HG02571 (cell line): ENCODE results near the gene PRKCE.

Source experiments
- ATAC-seq: cut with Tn5 transposase; IDR thresholded peaks from one replicate; pipeline ENCODE4 v1.9.1; 2021; ENCODE audit warnings: mild to moderate bottlenecking, moderate library complexity; ENCODE audit not compliant: unreplicated experiment

Gene PRKCE

DNA sequence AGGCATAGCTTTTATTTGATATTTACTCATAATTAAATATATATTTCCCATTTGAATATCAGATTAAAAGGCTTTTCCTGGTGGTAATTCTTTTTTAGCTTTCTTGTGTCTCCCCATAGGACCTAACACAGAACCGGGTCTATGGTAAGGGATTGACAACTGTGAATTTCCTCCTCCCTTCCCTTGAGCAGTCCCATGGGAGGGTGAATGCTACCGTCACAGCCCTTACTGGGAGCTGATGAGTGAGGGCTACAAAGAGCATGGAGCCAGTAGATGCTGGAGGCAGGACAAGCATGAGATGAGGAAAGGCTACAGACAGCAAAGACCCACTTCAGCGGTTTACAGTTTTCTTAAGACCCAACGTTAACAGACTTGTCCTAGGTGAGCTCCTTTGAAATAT, 475.1 kb downstream of the PRKCE start:
- no peak for ATAC-seq

DNA sequence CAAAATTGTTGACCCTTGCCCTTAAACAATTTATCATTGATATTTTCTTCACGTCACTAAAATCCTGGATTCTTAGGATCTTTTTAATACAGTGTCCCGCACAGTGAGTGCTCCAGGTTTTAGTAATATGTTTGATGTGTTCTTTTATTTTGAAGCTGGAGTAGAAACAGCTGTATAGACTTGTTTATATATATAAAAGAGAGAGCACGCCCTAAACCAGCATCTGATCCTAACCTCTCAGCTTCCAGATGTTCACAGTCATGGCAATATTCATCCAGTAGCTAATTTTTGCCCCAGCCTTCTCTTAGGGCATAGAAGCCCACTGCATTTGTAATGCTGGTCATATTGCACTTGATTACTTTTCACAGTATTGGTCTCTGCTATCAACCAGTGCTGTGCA, 475.7 kb downstream of the PRKCE start:
- ATAC-seq, result no peak

DNA sequence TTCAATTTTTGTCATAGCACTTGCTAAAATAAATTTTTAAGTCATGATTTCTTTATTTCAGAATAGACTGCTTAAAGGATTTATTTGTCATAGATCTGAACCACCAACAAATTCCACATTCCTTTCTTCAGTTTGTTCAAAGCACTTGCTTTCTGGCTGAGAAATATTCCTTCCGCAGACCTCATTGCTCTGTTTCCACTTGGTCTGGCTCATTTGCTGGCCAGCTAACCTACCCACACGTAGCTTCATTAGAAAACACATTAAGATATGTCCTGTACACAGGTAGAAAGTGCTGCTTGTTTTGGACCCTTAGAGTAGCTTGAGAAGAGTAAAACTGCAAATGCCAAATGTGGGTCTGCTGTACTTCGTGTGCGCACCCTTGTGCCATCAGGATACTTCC, 479.0 kb downstream of the PRKCE start:
- ATAC-seq, result no peak

DNA sequence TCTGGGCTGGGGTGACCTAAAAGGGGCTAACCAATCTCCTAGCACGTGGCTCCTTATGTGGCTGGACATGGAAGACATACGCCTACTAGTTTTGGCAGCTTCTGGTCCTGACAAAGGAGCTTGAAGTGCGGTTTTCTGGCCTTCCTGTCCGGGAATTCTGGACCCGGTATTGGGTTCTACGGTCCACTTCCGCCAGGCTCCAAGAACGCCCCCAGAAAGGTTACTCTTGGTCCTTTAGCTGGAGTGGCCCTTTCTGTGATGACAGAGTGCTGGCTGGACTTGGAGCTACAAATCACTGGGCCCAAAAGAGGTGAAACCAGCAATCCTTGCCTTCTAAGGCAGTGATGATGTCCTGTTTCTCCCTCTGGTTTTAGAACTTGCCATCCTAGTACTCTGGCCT, 481.5 kb downstream of the PRKCE start:
- no peak for ATAC-seq

DNA sequence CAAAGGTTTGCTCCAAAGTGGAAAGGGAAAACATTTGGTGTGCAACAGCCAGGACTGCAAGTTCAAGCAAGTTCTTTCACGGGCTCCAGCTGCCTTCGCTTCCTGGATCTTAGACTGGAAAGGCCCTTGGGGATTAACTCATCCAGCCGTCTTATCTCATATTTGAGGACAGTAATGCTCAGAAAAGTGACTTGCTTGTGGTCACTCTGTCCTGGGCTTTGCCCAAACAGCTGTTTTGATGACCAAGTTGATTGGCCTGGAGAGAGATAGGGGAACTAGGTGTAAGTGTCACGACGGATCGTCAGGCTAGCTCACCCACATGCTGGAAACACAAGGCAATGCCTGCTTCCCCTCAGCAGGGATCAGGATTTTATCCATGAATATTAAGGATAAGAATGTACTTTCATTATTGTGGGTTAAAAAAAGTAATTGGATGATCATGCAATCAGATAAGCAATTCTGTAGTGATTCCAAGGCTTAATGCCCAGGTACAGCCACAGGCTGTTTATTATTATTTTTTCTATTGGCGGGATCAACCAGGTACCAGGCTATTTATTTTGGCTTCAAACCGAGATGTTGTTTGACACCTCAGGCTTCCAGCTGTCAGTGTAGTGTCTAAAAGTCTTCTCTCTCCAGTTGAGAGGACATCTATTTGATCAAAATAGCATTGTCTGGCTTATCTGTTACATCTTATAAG, 483.2 kb downstream of the PRKCE start:
- no peak for ATAC-seq

DNA sequence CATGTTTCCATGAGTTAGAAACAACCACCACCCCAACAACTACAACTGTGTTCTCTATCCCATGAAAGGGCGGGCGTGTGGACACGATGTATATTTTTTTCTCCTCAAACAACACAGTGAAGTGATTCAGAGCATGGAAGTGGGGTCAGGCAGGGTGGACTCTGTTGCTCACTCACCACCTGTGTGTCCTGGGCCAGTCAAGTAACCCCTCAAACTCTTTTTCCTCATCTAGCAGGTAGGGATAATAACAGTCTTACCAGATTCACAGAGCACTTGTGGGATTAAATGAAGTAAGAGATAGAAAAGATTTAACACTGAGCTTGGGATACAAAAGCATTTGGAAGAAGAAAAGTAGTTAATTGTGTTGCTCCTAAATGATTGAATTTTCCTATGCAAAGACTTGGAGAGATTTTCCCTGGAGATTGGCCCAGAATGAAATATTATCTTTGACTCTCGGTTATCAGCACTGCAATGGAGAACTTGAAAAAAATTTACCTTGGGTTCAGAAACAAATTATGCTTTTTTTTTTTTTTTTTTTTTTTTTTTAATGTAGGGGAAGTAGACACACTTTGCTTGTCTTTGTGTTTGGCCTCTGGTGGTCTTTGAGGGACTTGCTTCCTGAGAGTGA, 483.9 kb downstream of the PRKCE start:
- ATAC-seq, result no peak

DNA sequence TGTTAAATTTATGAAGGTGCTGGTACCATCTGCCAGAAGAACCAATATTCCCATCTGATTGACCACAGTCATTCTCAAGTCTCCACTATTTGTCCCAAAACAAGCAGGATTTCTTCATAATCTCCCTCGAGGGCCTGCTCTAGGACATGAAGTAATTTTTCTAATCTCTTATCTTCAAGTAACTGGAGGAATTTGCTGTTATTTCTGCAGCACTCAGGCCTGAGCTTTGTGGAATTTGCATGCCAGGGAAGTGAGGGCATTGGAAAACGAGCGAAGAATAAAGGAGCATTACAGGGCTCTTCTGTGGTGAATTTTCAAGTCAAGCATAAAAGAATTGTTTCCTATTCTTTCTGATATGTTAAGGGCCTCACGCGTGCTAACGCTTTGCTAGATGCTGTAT, 484.5 kb downstream of the PRKCE start:
- no peak for ATAC-seq

DNA sequence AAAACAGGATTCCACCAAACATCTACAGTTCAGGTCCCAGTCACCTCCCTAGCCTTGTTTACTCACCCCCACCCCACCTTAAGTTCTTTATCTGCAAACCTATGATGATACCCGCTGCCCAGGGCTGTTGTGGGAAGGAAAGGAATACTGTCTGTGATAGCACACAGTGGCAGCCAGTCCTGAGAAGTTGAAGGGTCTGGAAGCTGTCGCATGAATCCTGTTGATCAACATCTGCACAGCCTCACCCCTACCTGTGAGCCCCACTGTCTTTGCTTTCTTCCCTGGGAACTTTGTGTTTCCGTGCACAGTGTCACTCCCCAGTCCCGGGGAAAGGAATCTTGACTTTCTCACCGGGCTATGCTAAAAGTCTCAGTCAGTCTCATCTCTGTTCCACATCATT, 485.0 kb downstream of the PRKCE start:
- ATAC-seq, result no peak

DNA sequence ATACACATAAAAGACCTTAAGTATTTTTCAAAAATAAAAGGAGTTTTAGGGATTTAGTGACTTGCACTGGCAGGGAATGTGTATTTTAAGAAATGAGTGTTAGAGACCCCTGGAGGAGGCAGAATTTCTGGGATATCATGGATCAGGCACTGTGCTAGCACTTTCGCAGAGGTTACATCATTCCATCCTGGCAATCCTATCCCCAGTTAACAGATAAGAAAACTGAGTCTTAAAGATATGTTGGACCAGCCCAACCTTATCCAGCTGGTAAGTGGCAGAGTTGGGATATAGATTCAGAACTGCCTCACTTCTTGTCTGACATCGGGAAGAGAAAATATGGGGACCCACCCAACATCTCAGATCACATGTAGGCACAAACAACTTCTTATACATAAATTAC, 485.5 kb downstream of the PRKCE start:
- ATAC-seq, result no peak

DNA sequence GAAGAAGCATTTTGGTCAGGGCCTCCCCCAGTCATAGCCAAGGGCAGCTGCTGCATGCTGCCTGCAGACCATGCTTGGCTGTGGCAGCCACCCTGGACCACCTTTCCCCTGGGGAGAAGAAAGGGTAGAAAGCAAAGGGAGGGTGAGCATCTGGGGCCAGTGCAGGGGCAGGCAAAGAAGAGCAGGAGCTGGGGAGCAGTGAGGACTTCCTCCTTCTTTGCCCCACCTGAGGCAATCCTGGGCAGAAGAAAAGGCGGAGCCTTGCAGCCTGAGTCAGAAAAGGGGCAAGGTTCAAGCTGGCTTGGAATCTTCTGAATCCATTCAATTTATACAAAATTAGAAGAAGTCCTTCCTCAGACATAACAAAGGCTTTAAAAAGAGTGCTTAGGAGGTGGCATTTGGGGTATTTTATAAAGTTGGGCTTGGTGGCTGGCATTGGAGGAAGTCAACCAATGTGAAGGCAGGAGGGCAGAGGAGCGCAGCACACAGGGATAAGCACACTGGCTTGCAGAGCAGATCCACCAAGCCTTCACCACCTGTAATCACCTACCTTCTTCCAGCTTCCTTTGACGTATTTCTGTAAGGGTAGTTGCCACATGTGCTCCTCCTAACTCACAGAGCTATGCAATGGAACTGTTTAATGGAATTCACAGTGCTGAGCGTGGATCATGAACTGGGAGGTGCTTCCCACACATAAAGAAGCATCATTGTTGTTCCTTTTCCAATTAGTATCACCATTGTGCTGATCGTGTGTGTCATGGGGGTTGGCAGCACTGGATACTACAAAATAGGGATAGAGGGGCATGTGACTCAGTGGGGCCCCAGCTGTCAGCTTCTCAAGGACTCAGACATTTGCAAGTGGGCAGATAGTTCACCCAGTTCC, 491.3 kb downstream of the PRKCE start:
- ATAC-seq, result no peak

DNA sequence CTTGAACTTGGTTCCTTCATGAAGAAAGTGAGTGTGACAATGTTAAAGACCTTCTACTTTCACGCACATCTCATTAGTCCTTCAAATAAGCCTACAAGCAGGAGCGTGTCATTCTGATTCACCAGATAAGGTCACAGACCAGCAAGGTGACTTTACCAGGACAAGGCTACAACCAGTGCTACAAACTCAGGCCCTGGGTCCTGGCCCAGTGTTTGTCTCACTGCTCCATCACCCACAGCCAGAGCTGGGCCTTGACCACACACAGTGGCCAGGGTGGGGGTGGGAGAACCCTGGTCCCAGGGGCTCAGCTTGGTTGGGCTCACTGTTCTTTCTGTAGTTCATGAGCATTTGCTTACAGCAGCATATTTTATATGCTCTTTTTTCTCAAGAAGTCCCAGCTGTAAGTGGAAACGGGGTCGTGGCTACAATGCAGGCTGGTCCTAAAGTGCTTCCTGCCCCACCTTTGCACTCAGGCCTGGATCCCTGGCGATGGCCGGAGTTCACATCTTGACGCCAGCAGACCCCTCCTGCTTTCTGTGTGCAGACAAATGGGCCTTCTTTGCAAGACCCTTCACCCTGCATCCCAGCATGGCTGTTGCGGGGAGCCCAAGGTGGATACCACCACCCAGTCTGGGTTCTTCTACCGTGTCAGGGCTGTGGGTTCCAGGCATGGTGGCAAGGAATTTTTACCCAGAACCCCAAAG, 492.1 kb downstream of the PRKCE start:
- no peak for ATAC-seq

DNA sequence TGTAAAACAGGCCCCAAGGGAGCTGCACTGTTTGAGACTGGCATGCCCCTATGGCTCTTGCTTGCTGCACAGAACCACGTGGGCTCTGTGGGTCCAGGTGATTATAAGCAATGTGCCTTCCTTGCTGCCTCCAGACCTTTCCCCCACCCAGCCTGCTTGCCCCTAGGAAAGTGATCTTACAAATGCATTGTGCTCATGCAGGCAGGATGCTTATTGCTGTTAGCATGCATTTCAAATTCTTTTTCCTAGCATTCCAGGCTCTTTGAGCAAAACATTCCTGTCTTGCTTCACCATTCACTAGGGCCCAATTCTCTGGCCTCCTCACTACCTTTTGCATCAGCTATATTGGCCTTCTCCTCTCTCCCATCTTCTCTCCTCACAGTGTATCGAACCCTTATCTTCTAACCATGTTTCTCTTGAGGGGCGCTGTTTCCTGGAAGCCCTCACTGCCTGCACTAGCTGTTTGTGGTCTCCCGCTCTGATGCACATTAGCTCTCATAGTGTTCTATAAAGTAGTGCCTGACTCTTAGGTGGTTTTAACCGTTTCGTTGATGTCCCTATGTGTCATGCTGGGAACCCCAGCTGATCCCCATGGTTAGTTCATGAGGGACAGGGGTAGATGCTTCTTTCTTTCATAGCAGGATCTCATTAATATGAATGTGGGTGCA, 492.8 kb downstream of the PRKCE start:
- ATAC-seq, result no peak

DNA sequence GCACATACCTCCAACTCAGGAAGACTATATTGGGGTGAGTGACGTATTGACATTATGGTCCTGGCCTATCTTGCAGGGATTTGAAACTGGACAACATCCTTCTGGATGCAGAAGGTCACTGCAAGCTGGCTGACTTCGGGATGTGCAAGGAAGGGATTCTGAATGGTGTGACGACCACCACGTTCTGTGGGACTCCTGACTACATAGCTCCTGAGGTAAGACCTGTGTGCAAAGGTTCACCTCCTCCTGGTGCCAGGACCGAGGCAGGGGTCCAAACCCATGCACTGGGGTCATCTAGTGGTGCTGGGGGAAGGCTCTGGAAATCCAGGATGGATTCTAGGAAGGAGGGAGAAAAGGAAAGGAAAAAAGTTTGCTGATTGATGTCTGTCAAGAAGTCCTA, 493.5 kb downstream of the PRKCE start:
- no peak for ATAC-seq

DNA sequence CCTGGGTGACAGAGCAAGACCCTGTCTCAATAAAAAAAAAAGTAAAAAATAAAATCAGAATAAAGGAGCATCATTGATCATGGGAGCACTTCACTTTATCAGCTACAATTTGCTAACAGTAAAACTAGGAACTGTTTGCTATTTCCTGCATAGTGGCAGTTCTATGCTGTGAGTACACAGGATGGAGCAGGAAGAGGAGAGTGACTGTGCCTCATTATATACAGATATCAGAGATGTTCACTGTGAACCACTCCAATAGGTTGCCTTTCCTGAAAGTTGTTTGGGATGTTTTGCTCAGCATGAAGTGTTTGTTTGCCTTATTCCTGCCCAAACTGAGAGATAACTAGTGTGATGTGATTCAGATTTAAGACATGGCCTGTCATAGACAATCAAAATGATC, 494.4 kb downstream of the PRKCE start:
- no peak for ATAC-seq

DNA sequence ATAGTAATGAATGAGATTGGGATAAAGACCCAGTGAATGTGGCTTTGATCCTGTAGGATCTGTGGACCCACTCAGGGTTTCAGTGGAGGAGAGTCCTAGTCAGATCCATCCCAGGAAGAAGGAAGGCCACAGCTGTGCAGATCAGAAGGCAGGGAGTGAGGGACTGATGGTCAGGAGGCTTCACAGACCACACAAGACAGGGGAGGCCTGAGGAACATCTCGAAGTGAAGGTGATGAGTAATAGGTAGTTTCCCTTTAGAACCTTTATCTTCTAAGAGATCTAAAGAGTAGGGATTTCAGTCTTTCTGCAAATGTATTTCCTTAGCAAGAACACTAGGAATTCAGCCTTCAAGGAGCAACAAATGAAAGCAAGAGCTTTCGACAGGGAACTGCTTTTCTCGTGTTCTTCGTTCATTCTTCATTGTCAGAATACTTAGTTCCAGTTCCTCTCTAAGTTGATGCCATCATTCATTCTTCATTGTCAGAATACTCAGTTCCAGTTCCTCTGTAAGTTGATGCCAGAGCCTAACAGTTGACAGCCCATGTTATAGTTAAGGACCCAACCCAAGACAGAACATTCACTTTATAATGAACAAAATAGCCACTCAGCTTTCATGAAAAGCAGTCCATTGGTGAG, 495.5 kb downstream of the PRKCE start:
- ATAC-seq, result no peak

DNA sequence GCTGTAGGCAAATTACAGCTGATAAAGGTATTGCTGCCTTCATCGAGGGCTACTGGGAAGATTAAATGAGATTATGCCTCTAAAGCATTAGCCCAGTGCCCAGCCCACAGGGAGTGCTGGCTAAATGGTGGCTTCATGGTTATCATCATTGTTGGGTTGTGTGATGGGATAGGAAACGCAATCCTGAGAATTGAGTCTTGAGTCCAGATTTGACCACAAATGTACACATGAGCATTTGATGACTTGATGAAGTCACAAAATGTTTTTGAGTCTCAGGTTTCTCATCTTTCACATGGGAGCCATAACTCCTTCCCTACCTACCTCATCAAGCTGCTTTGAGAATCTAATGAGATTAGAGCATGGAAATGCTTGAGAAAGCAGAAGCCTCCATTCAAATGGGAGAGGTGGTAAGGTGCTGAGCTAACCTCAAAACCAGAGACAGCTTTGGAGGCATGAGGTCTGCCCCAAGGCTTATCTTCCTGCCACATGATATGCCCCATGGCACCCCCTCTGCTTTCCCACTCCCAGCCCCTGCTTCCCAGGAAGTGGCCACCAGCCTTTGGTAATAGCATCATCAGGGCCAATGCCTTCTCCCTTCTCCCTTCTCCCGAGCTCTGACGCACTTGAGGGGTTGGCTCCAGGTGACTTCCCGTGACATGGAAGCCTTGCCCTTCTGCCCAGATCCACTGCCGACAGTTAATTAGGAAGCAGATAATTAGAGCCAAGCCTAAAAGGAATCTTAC, 496.3 kb downstream of the PRKCE start:
- ATAC-seq, result no peak

DNA sequence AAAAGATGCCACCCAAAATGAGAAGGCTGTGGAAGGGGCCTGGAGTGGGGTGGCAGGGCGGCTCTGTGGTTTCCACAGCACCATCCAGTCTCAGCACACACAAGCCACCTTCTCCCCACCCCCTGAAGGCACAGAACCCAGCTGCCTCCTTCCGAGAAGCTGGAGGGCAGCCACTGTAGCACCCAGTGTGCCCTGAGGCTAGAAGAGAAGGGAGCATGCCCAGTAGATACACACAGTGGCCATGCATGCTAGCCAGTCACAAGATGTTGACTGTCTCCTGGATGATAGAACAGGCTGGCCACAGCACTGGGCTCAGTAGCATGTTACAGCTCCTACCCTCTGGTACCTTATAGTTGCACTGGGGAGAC, 496.9 kb downstream of the PRKCE start:
- ATAC-seq, result no peak

DNA sequence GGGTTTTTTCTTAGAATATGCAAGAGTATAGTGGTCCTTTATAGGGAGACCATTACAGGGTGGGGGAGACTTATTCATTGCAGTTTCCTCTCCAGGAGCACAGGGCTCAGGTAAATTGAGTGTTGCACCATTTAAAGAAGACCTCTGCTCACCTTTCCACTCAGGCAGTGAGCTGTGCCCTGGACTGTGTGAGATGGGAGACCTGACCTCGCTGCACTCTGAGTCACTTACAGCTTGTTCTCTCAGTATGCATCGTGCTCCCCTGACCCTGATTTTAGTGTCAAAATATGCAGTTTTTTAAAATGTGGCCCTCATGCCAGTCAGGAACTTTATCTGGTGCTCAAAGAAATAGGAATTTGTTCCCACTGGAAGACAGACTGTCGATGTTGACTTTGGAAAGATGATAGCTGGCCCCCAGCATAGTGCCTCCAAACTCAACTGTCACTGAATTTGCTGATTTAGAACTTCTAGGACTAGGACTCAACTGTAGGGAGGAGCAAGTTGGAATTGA, 499.0 kb downstream of the PRKCE start:
- no peak for ATAC-seq

DNA sequence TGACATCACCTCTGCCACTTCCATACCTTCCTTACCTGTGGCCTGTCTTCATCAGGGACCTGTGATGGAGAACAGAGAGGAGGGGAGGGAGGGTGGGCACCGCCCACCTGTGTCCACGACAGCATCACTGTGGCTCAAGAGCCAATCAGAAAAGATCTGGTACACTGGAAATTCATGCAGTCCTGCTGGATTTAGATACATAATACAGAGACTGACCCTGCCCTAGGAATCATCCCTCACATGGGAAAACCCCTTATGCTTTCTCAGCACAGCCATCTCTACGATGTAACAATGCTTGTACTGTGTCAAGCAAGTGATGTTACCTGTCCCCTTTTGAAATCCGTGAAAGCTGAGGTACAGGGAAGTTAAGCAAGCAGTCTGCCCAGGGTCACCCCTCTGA, 500.1 kb downstream of the PRKCE start:
- ATAC-seq, result no peak
